HG03378 (cell line): ENCODE measurements around the gene NRBP1.
A peak's percentile ranks its signal among the peaks of the same experiment; 100 is the strongest.
"Not testable (repeated sequence)": the region's sequence is repeated elsewhere in the genome, so short reads cannot be mapped to it uniquely, and the experiment has no call there.

ENCODE experiments used
- ATAC-seq: cut with Tn5 transposase; IDR thresholded peaks from one replicate; pipeline ENCODE4 v1.9.1; 2021; ENCODE audit warnings: mild to moderate bottlenecking, moderate library complexity; ENCODE audit not compliant: unreplicated experiment

NRBP1 gene

DNA sequence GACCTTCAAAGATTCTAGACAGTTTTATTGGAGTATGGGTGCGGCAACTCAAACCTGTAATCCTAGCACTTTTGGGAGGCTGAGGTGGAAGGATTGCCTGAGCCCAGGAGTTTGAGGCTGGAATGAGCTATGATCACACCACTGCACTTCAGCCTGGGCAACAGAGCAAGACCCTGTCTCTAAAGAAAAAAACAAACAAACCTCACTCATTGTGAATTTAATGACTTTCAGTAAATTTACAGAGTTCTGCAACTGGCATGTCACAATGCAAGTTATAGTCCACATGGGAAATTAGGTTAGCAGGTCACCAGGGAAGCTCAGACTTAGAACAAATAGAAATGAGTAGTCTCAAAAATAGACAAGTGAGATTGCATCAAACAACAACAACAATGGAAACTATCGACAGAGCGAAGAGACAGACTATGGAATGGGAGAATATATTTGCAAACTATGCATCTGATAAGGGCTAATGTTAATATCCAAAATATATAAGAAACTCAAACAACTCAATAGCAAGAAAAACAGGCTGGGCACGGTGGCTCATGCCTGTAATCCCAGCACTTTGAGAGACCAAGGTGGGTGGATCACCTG is 6.7 kb upstream of the NRBP1 start:
- no peak for ATAC-seq

GRCh38 chr2:27422958-27423357 is 5.5 kb upstream of the NRBP1 start:
- no peak for ATAC-seq

GRCh38 chr2:27425039-27425438 is 3.4 kb upstream of the NRBP1 start:
- not testable (repeated sequence) for ATAC-seq

- ATAC-seq = no peak
These were observed 593 bp upstream of the NRBP1 start for GRCh38 chr2:27427863-27428212.

DNA sequence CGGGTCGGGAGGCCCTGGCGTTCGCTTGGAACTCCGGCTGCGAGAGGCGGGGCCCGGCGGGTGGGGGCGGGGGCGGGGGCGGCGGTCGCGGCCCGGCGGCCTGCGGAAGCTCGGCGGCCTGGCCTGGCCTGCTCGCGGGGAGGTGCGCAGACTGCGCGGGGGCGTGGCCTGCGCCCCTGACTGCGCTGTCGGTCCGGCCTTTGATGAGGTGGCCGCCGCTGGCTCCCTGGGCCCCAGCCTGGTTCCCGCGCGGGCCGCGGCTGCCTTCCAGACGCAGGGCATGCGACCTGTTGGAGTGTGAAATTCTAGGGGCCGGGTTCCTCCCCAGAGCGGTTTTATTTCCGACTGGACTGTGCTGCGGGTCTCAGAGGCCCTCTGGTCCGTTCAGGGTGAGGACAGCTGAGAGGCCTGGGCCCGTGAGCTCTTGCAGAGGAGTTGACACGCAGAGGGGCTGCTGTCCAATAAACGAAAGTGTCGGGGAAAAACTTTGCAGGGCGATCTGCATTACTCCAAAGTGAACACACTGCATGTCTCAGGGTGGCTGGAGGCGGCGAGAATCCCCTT is 629 bp downstream of the NRBP1 start:
- ATAC-seq = peak; percentile 37

DNA sequence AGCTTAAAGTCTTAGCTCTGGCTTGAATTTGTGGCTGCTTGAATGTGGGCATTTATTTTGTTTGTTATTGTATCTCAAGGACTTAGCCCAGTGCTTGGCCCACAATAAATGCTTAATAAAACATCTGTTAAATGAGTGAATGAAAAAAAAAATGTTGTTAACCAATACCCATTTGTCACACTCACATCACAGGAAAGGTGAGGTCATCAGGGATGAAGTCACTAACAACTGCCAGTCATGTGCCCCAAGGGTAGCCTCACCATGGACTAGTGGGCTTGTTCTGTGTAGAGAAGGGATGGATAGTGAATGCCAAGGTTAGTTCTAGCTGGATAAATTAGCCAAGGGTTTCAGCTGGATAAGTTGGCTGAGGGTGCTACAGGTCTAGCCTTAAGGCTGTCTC is 3.0 kb downstream of the NRBP1 start:
- ATAC-seq = no peak

DNA sequence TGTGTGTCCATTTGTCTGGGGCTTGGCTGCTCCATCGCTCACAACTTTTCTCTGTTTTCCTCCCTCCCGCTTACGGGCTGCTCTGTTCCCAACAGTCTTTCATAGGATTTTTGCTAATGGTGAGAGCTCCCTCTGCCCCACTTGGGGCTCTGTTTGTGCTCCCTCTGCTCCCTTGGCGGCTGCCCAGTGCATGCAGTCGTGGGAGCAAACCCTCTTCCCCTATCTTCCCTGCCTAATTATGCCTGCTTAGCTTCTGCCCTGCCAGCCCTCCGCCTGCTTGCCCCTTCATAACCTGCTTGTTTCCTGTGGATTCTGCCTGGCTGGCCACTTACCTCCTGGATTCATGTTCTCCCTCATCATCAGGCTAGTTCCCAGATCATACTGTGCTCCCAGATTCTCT is 7.2 kb downstream of the NRBP1 start:
- no peak for ATAC-seq

DNA sequence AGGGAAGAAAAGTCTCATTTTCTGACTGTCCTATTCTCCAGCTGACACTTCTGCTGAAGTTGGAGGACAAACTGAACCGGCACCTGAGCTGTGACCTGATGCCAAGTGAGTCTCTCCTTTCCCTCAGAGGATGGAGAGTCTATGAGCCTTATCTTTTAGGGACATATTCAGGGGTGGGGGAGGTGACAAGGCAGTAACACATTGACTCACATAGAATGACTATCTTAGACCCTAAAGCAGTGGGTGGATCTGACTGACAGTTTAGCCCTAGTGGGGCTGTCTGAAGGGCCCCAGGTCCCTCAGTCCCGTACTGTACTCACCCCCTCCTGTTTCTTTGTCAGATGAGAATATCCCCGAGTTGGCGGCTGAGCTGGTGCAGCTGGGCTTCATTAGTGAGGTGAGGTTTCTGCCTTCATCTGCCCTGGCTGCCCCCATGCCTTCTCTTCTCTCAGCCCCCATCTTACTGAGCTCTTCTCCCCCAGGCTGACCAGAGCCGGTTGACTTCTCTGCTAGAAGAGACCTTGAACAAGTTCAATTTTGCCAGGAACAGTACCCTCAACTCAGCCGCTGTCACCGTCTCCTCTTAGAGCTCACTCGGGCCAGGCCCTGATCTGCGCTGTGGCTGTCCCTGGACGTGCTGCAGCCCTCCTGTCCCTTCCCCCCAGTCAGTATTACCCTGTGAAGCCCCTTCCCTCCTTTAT is 12.9 kb downstream of the NRBP1 start:
- ATAC-seq = no peak

DNA sequence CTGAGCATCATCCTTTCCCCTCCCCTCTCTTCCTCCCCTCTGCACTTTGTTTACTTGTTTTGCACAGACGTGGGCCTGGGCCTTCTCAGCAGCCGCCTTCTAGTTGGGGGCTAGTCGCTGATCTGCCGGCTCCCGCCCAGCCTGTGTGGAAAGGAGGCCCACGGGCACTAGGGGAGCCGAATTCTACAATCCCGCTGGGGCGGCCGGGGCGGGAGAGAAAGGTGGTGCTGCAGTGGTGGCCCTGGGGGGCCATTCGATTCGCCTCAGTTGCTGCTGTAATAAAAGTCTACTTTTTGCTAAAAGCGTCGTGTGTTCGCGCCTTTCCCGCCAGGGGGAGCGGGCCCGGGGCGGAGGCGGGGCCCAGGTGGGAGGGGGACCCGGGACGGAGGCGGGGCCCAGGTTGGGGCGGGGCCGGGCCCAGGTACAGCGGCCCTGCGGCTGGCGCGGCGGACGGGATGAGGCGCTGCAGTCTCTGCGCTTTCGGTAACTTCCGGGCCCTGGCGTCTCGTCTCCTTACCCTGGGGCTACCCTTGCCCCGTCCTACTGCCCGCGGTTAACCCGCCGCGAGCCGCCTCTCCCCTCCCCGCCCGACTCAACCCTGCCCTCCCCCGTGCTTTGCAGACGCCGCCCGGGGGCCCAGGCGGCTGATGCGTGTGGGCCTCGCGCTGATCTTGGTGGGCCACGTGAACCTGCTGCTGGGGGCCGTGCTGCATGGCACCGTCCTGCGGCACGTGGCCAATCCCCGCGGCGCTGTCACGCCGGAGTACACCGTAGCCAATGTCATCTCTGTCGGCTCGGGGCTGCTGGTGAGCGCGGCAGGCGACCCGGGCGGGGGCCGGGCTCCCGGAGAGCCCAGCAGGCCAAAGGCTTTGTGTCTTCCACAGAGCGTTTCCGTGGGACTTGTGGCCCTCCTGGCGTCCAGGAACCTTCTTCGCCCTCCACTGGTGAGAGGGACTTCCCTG is 13.8 kb downstream of the NRBP1 start, which contains the start of gene KRTCAP3:
KRTCAP3 (plus strand) TSS at position 424 of the 962 bp plus-strand sequence; CDS start at position 456, 32 bp downstream.
- no peak for ATAC-seq

DNA sequence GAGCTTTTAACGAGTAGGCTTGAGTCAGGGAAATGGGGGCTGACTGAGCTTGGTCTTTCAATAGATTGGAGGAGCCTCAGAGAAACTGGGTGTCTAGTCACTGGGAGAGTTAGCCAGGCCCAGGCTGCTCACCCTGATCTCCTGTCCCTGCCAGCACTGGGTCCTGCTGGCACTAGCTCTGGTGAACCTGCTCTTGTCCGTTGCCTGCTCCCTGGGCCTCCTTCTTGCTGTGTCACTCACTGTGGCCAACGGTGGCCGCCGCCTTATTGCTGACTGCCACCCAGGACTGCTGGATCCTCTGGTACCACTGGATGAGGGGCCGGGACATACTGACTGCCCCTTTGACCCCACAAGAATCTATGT is 14.5 kb downstream of the NRBP1 start:
- ATAC-seq = no peak

DNA sequence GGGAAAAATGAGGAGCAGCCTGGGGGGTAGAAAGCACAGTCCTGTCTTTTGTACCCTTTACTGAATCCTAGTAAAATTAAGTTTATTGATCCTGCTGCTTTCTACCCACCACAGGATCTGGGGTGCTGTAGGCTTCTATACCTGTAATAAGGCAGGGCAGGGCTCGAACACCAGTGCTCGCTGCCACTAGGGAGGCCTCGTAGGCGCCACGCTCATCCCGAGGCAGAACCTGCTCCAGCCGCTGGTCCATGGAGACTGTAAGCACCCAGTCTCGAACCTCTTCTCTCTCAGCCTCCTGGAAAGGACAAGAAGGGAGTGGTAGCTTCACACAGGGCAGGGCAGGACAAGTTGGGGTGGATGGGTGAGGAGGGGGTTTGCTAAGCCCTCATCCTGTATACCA is 16.7 kb downstream of the NRBP1 start:
- ATAC-seq = no peak

GRCh38 chr2:27445615-27446014 is 17.2 kb downstream of the NRBP1 start:
- ATAC-seq = no peak

DNA sequence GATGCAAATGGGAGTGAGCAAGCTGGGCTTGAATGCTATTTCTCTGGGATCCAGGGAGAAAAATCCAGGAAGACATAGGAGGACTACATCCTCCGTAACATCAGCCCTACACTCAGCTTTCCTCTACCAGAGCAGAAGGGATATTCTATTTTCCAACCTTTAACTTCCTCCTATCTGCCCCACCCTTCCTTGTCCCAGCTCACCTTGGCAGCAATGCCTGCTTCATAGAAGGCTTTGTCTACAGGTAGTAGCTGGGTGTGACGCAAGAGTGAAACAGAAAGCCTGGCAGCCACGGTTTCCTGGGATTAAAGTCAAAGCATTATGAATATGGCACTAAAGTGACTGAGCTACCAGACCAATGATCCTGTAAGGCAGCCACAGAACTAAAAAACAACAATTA is 17.6 kb downstream of the NRBP1 start:
- ATAC-seq = no peak

DNA sequence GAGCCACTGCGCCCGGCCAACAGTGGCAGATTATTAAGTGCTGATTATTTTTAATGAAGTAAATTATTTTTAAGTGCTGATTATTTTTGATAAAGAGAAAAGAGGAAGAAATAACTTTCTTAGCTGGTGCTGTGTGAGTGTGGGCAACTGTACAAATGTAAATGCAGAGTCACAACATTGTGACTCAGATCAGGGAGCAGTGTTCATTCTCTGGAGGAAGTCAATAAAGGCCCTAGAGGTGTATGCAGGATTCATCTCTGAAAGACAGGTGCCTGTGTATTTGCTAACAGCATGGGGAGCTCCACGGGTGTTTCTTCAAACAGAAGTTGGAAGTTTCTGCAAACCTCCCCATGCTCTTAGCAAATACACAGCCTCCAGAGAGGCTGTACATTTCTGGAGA is 19.9 kb downstream of the NRBP1 start:
- ATAC-seq = no peak

- no peak for ATAC-seq
These were observed 22.7 kb downstream of the NRBP1 start for GRCh38 chr2:27451095-27451494.

DNA sequence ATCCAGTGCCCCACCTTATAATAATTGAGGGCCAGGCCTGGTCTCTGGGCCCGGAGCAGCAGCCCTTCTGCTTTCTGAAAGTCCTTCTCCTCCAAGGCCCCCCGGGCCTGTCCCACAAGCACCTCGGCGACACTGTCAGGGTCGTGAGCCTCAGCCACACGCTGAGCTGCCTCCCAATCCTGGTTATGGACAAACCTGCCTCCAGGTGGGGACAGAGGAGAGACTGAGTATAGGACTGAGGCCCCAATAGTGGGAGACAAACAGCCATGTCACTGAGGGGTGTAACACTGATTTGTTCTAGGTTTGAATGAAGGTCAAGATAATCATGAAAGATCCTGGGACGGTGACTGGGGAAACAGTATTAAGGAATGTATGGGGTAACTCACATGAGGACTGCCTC is 25.5 kb downstream of the NRBP1 start:
- ATAC-seq = no peak

DNA sequence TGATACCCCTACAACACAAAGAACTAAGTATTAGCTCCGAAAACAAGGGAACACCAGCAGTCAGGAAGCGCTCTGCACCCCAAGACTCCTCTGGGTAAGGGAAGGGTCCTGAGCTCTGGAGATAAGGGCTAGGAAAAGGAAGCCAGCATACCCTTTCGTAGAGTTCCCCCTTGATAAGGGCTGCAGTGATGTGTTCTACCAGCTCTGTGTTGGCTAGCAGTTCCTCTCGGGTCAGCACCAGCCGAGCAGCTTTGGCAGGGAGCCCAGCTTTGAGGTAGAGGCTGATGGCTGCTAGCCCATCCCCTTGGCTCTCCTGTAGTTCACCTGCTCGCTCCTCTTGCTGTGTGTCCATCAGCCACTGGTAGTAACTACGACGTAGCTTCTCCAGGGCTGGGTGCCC is 32.7 kb downstream of the NRBP1 start:
- ATAC-seq = no peak

DNA sequence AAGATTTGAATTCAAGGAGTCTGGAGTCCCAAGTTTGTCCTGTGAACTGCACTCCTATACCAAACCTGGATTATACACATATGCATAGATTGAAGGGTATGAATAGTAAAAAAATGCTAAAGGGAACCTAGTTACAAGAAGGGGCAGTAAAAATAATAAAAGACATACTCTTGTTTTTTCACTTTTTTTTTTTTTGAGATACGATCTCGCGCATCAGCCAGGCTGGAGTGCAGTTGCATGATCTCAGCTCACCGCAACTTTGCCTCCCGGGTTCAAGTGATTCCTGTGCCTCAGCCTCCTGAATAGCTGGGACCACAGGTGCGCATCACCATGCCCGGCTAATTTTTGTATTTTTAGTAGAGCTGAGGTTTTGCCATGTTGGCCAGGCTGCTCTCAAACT is 36.0 kb downstream of the NRBP1 start:
- ATAC-seq = no peak

DNA sequence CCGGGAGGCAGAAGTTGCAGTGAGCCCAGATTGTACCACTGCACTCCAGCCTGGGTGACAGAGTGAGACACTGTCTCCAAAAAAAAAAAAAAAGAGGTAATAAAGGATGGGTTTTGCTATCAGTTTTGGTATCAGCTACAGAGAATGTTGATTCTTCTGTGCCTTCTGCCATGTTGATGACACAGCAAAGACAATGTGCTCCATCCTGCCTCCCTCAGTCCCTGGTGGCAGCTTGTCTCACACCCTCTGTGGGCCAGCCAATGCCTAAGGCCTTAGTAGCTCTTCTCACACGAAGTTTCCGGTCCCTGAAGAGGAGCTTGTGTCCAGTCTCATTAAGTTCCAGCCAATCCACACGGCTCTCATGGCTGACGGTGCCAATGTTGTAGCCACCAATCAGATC is 43.5 kb downstream of the NRBP1 start:
- no peak for ATAC-seq

DNA sequence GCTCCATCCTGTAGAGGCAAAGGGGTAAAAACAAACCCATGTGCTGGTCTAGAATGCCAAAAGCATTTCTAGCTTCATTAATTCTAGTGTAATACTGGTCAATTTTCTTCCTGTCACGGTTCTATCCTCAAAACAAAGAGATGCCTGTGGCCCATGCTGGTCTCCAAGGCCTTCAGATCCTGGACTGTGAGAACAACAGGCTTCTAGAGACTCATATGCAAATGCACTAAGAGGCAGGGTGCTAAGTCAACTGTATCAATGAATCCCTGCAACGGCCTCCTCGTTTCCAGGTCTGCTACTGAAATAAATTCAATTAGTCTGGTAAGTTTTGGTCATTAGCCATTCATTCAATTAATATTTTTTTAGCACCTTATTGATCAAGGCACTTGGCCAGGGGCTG is 57.1 kb downstream of the NRBP1 start:
- ATAC-seq = no peak

- peak; percentile 5 for ATAC-seq
These were observed 60.7 kb downstream of the NRBP1 start for GRCh38 chr2:27489118-27489497.
